Measurements from ENCODE around the gene OR2AJ1. TPM values are rescaled to one million over a fixed set of nuclear protein-coding genes. Genes with fewer than 3 reads are reported as not detected.

The OR2AJ1 gene
- total RNA-seq, 3 donors from 2014 or later = not detected

DNA sequence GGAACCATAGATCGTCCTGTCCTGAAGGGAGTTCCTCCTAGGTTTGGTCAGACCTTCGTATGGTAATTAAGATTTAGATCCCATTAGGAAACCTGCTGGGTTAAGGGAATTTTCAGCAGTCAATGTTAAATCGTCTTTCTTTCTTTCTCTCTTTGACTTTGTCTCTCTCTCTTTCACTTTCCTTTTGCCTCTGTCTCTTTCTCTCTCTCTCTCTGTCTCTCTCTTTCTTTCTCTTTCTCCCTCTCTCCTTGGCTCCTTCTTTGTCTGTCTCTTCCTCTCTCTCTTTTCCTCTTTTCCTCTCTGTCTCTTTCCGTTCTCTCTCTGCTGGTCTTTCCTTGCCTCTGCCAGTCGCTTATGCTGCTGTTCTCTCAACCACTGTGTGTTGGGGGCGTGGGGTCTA, 20.6 kb upstream of the OR2AJ1 start:
- no peak overlapping the region for H3K4me3 ChIP-seq
- peaks cover 2% of the 10 kb centered on the region for H3K9me3 ChIP-seq
- no peaks in the 10 kb centered on the region for H3K36me3 ChIP-seq (ENCODE audit: low read depth)
- no peak for DNase-seq
- no peak for ATAC-seq
- H3K4me1 ChIP-seq (ENCODE audit: low read depth) = no peaks in the 10 kb centered on the region
- intact Hi-C loops (cut with DNase I, micrococcal nuclease) = loop anchor here in 1 of 2 donors (10.0 kb wide), 1 partner anchor 69 kb away; no protein-coding TSS in a partner anchor
- TF ChIP-seq, protein P1, sequence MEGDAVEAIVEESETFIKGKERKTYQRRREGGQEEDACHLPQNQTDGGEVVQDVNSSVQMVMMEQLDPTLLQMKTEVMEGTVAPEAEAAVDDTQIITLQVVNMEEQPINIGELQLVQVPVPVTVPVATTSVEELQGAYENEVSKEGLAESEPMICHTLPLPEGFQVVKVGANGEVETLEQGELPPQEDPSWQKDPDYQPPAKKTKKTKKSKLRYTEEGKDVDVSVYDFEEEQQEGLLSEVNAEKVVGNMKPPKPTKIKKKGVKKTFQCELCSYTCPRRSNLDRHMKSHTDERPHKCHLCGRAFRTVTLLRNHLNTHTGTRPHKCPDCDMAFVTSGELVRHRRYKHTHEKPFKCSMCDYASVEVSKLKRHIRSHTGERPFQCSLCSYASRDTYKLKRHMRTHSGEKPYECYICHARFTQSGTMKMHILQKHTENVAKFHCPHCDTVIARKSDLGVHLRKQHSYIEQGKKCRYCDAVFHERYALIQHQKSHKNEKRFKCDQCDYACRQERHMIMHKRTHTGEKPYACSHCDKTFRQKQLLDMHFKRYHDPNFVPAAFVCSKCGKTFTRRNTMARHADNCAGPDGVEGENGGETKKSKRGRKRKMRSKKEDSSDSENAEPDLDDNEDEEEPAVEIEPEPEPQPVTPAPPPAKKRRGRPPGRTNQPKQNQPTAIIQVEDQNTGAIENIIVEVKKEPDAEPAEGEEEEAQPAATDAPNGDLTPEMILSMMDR (IDR thresholded peaks at IDR 0.05) = no peak

DNA sequence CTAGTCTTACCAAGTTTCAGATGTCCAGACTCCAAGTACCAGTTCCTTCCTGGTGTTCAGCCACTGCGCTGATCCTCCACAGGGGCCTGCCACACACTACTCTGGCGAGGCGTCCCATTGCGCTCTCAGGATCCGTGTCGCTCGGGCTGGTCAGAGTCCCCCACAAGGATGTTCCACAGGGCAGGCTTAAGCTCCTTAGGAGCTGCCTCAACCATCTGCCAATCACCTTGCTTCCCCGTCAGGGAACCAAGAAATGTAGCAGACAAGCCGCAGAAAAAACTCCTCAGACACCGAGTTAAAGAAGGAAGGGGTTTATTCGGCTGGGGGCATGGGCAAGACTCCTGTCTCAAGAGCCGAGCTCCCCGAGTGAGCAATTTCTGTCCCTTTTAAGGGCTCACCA, 19.5 kb upstream of the OR2AJ1 start:
- DNase-seq = no peak
- ATAC-seq = no peak
- Histone ChIP-seq H3K36me3 (ENCODE audit: low read depth) (no peaks in the 10 kb centered on the region), H3K4me3 (no peak overlapping the region), H3K4me1 (ENCODE audit: low read depth) (no peaks in the 10 kb centered on the region), H3K9me3 (peaks cover 2% of the 10 kb centered on the region)
- intact Hi-C loops (cut with DNase I, micrococcal nuclease) = loop anchor here in 1 of 2 donors (10.0 kb wide), 1 partner anchor 70 kb away; no protein-coding TSS in a partner anchor
- TF ChIP-seq, protein P1 (IDR thresholded peaks at IDR 0.05) = no peak

DNA sequence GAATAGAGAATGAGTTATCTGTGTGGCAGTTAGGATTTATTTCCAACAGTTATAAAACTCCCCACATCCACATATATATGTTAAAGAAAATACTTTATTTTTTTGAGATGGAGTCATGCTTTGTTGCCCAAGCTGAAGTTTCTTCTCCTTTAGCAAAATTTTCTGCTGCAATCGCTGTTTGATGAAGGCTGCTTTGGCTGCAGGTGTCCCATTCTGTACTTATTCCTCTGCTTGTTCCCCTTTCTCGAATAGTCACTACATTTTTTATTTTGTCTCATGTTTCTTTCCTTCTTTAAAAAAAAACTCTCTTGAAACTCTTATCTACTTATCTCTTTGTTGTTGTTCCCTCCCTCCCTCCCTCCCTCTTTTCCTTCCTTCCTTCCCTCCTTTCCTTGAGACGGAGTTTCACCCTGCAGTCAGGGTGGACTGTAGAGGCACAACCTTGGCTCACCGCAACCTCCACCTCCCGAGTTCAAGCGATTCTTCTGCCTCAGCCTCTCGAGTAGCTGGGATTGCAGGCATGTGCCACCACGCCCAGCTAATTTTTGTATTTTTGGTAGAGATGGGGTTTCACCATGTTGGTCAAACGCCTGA, 18.7 kb upstream of the OR2AJ1 start:
- Histone ChIP-seq H3K9me3 (peaks cover 2% of the 10 kb centered on the region), H3K4me1 (ENCODE audit: low read depth) (no peaks in the 10 kb centered on the region), H3K4me3 (no peak overlapping the region), H3K36me3 (ENCODE audit: low read depth) (no peaks in the 10 kb centered on the region)
- DNase-seq (no peak), ATAC-seq (no peak)
- intact Hi-C loops (cut with DNase I, micrococcal nuclease) = loop anchor here in 1 of 2 donors (10.0 kb wide), 1 partner anchor 71 kb away; no protein-coding TSS in a partner anchor
- TF ChIP-seq, protein P1 (IDR thresholded peaks at IDR 0.05) = no peak

DNA sequence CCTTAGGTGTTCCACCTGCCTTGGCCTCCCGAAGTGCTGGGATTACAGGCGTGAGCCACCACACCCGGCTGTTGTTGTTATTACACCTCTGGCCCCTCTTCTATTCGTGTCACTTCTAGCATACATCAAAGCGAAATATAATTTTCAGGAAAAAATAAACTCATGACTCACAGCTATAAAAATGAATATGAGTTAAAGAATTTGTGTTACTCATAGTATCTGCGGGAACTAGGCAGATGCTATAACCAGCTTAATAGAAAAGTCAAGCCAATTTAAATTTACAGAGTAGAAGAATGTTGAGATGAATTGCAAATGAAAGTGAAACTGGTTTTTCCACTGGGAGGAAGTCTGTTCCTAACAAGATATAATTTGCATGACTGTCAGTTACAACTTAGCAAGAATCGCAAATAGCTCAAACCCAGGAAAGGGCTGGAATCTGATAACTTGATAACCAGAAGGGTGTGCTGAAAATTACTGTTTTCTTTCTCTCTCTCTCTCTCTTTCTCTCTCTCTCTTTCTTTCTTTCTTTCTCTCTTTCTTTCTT, 18.1 kb upstream of the OR2AJ1 start:
- intact Hi-C loops (cut with DNase I, micrococcal nuclease) = loop anchor here in 1 of 2 donors (10.0 kb wide), 1 partner anchor 72 kb away; no protein-coding TSS in a partner anchor
- Histone ChIP-seq H3K4me1 (ENCODE audit: low read depth) (no peaks in the 10 kb centered on the region), H3K9me3 (peaks cover 2% of the 10 kb centered on the region), H3K36me3 (ENCODE audit: low read depth) (no peaks in the 10 kb centered on the region), H3K4me3 (no peak overlapping the region)
- ATAC-seq = peak; percentile 85
- no peak for DNase-seq
- TF ChIP-seq, protein P1 (IDR thresholded peaks at IDR 0.05) = no peak

DNA sequence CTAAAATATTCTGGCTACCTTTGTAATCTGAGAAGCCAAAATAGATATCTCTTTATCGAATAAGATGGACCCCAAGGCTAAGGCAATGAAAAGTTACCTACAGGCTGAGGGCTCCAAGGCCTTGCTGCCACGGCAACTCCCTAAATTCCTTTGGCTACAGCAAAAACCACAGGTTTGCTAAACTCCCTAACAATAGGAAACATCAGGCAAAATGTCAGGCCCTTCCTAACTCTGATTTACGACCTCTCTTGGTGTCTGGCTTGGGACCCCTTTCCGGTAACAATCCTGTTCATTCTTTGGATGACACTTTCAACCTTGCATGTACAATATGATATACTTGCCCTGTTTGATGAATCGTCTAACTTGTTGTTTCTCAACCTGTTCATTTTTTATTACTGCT, 15.9 kb upstream of the OR2AJ1 start:
- H3K9me3 ChIP-seq = peaks cover 2% of the 10 kb centered on the region
- H3K4me1 ChIP-seq (ENCODE audit: low read depth) = no peaks in the 10 kb centered on the region
- ATAC-seq (no peak), DNase-seq (no peak)
- intact Hi-C loops (cut with DNase I, micrococcal nuclease) = loop anchor here in 1 of 2 donors (10.0 kb wide), 1 partner anchor 74 kb away; no protein-coding TSS in a partner anchor
- H3K4me3 ChIP-seq = no peak overlapping the region
- TF ChIP-seq, protein P1 (IDR thresholded peaks at IDR 0.05) = no peak
- H3K36me3 ChIP-seq (ENCODE audit: low read depth) = no peaks in the 10 kb centered on the region
